CD1c-positive myeloid dendritic cell (primary cell): ENCODE results near the gene ACHE.
A peak's percentile ranks its signal among the peaks of the same experiment; 100 is the strongest.

Experiments used
- DNase-seq: peaks from one replicate; pipeline ENCODE4 v3.0.0-alpha.2; 2016; ENCODE audit errors: extremely low spot score

Gene ACHE

GRCh38 chr7:100896732-100897608 is 1.3 kb upstream of the ACHE start:
- peak; percentile 73 for DNase-seq

GRCh38 chr7:100895956-100896731 is 456 bp upstream of the ACHE start:
- peak; percentile 35 for DNase-seq

GRCh38 chr7:100894860-100895700 is 608 bp downstream of the ACHE start:
- peak; percentile 48 for DNase-seq

GRCh38 chr7:100893910-100894721 is 1.6 kb downstream of the ACHE start:
- DNase-seq = no peak

GRCh38 chr7:100893318-100893895 is 2.3 kb downstream of the ACHE start:
- no peak for DNase-seq

GRCh38 chr7:100892364-100893317 is 3.0 kb downstream of the ACHE start:
- no peak for DNase-seq

- no peak for DNase-seq
Measured at GRCh38 chr7:100891568-100892247, 4.0 kb downstream of the ACHE start.

- no peak for DNase-seq
Measured at GRCh38 chr7:100890653-100891567, 4.8 kb downstream of the ACHE start.

- DNase-seq = no peak
Measured at GRCh38 chr7:100888988-100889750, 6.5 kb downstream of the ACHE start, which contains the start of gene UFSP1. Gene UFSP1, minus strand, starts transcription at chr7:100889715. Its CDS starts 444 bp downstream, at chr7:100889271.

- no peak for DNase-seq
Measured at GRCh38 chr7:100888291-100888987, 7.2 kb downstream of the ACHE start.

GRCh38 chr7:100887516-100888290 is 8.0 kb downstream of the ACHE start:
- DNase-seq = peak; percentile 90

GRCh38 chr7:100886936-100887515 is 8.7 kb downstream of the ACHE start:
- DNase-seq = peak; percentile 54

- no peak for DNase-seq
Measured at GRCh38 chr7:100886142-100886935, 9.3 kb downstream of the ACHE start.

- no peak for DNase-seq
Measured at GRCh38 chr7:100885440-100886141, 10.1 kb downstream of the ACHE start.
